ENCODE results near the gene TSPAN8.
"Not testable (repeated sequence)": the region's sequence is repeated elsewhere in the genome, so short reads cannot be mapped to it uniquely, and the experiment has no call there.

The TSPAN8 gene

DNA sequence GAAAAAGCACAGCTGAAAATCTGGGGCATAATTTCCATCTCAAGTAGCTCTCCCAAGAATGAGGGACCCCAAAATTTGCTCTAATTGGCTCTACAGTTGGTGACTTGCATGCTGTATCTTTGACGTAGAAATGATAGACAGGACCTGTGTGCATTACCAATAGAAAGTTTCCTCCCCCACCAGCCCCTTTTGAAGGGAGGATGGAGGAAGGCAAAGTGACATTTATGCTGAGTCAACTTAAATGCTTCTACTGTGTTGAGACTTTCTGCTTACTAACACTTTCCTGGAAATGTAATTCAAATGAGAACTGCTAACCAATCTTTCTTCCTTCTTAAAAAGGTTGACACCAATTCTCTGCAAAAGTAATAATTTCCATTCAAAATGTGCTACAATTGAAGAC, 31.9 kb downstream of the TSPAN8 start:
- no peak for DNase-seq (ENCODE audit: low spot score)

DNA sequence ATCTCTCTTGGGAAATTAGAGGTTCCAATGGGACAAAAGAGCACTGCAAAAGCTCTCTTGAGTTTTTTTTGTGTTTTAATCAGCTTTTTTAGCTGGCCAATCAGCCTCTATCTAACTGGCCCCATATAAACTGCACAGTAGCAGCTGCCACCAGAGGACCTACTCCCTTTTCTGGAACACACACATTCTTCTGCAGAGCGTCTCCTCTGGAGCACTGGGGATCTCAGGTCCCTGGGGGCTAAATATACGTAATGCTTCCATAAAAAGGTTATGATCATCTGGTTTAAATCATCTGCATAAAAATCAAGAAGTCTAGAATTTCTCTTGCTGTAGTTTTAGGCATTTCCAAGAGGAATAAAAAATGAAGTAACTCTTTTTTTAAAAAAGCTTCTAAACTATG, 32.3 kb downstream of the TSPAN8 start:
- DNase-seq (ENCODE audit: low spot score), result no peak

DNA sequence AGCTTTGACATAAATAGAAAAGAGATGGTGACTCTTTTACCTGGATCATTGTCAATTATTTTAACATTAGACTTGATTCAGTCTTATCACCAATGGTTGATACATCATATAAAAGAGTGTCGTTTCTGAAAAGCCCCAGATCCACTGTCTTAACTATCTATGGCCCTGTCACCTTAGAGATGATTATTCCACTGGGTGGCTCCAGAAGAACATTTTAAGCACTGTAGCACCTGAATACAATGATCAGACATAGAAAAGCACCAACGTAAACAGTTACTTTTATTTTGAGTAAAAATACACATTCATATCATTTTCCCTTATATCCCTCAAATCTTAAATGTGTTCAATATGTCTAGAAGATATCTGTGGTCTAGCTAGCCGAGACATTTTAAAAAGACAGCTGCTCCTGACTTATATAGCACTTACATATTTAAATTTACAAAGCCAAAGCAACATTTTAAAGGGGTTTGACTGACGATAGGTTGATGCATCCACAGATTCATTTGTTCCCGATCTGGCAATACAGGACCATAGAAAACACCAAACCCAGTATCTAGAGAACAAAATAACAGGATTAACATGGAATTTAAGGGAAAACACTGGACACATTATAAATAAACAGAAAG, 32.9 kb downstream of the TSPAN8 start:
- DNase-seq (ENCODE audit: low spot score), result no peak

DNA sequence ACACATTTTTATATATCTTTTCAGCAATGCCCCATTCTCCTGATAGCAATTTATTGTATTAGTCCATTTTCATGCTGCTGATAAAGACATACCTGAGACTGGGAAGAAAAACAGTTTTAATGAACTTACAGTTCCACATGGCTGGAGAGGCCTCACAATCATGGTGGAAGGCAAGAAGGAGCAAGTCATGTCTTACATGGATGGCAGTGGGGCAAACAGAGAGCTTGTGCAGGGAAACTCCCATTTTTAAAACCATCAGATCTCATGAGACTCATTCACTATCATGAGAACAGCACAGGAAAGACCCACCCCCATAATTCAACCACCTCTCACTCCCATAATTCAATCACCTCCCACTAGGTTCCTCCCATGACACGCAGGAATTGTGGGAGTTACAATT, 44.7 kb downstream of the TSPAN8 start:
- DNase-seq (ENCODE audit: low spot score), result not testable (repeated sequence)

DNA sequence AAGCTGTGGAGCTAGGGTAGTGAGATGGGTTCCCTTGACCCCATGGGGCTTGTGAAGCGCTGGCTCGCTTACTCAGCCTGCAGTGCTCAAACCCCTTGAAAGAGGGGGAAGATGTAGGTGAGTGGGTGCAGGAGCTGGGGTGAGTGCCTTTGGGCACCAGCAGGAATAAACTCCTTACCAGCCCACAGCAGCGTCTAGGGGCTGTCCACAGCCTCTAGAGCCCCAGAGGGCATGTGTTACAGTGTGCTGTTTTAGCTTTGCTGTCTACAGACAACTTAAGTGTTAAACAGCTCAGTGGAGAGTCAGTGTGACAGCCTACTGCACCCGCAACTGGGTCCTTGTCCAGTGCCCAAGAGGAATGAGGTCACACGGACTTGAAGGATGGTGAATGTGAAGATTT, 48.0 kb downstream of the TSPAN8 start:
- no peak for DNase-seq (ENCODE audit: low spot score)

DNA sequence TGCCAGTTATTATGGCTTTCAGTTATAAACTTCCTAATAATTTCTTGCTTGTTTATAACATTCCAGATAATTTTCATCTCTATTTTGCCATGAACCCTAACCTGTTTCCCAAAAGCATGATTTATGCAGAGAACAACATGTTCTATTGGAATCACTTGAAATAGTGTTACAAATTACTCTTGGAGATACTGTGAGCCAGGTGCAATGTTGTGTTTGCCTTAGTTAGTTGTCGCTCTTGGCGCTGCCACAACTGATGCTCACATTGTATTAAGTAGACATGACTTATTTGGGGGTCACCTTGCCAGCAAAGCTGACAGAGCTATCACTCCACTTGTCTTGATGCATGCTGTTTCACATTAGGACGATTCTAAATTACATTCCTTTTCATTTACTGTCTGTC, 49.4 kb downstream of the TSPAN8 start:
- DNase-seq (ENCODE audit: low spot score), result no peak

DNA sequence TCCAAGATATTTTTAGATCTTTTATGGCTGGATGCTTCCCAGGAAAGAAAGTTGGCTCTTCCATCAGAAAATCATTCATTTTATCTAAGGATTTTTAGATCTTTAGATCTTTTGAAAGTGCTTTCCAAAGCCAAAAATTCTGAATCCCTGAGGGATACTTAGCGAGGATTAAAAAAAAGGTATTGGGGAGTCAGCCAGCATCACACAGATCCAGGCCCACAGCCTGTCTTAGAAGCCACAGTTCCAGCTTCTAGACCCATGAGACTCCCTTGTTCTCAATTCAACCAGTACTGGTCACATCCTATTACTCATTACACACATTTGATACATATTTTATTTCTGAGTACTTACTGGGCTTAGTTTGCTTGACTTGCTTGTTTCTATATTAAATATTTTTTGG, 49.9 kb downstream of the TSPAN8 start:
- no peak for DNase-seq (ENCODE audit: low spot score)

DNA sequence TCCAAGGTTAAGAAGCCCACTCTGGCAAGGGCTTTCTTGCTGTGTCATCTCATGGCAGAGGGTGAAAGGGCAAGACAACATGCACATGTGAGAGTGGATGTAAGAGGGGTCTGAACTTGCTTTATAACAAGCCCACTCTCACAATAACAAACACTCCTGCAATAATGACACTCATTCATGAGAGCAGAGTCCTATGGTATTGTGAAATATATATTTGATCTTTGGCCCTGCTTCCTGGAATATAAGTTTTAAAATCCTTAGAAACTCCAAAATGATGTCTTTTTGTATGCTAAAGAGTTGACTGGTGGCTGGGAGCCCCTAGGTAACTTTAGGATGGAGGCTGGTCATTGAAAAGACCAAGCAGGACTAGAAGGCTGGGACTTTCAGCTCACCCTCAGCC, 51.8 kb downstream of the TSPAN8 start:
- DNase-seq (ENCODE audit: low spot score), result no peak

DNA sequence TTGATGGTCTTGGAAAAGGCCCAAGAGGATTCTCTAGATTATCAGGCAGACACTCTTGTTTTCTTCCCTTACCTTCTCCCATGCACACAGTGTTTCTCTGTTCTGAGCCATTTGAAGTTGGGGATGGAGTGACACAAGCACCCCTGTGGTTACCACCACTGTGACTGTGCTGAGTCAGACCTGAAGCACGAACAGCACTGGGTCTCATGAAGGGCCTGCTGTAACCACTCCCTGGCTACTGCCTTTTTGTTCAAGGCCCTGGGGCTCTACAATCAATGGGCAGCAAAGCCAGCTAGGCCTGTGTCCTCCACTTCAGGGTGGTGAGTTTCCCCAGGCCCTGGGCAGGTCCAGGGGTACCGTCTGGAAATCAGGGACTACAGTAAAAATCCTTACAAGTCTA, 65.5 kb downstream of the TSPAN8 start:
- DNase-seq (ENCODE audit: low spot score), result no peak

DNA sequence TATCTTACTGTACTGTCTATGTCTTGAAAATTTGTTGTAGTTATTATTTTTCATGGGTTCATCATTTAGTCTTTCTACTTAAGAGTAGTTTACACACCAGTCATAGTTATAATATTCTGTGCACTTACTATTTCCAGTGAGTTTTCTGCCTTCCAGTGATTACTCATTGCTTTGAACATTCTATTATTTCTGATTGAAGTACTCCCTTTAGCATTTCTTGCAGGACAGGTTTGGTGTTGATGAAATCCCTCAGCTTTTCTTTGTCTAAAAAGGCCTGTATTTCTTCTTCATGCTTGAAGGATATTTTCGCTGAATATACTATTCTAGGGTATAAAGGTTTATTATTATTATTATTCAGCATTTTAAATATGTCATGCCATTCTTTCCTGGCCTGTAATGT, 66.8 kb downstream of the TSPAN8 start:
- DNase-seq (ENCODE audit: low spot score), result no peak

DNA sequence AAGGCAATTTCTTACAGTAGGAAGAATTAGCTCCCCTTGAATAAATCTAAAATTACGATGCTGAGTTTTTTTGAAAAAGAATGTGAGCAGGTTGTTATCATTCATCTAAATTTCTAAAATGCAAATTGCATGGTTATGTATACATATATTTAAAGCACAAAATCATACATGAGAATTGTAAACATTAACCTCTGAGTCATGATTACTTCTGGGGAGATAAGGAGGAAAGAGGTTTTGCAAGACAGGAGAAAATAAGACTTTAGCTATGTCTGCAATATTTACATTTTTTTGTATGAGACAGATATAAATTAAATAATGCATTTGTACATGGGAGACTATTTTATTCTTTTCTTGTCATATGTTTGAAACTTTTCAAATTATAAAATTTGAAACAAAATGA, 72.2 kb downstream of the TSPAN8 start:
- DNase-seq (ENCODE audit: low spot score), result no peak

DNA sequence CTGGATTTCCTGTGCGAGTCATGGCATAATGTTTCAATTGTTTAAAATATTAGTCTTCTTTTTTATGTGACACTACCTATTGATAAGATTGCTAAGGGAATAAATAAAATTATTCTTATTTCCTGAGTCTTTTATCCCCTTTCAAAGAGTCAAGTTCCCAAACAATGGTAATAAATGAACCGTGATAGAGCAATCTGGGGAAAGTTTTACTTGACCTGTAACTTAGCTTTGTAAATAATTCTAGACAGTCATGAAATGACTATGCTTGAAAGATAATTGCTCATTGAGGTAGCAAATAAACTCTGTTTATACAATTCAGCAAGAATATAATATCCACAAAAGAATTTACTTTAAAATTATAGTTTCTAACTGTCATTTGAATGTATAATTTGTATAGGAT, 82.1 kb downstream of the TSPAN8 start:
- DNase-seq (ENCODE audit: low spot score), result no peak
